NCI-H1105 (cell line): ENCODE measurements around the gene DDAH2.

Source experiments
- DNase-seq: peaks from one replicate; lab custom pipeline; 2025; lab: John Stamatoyannopoulos, UW

The DDAH2 gene, protein sequence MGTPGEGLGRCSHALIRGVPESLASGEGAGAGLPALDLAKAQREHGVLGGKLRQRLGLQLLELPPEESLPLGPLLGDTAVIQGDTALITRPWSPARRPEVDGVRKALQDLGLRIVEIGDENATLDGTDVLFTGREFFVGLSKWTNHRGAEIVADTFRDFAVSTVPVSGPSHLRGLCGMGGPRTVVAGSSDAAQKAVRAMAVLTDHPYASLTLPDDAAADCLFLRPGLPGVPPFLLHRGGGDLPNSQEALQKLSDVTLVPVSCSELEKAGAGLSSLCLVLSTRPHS

DNA sequence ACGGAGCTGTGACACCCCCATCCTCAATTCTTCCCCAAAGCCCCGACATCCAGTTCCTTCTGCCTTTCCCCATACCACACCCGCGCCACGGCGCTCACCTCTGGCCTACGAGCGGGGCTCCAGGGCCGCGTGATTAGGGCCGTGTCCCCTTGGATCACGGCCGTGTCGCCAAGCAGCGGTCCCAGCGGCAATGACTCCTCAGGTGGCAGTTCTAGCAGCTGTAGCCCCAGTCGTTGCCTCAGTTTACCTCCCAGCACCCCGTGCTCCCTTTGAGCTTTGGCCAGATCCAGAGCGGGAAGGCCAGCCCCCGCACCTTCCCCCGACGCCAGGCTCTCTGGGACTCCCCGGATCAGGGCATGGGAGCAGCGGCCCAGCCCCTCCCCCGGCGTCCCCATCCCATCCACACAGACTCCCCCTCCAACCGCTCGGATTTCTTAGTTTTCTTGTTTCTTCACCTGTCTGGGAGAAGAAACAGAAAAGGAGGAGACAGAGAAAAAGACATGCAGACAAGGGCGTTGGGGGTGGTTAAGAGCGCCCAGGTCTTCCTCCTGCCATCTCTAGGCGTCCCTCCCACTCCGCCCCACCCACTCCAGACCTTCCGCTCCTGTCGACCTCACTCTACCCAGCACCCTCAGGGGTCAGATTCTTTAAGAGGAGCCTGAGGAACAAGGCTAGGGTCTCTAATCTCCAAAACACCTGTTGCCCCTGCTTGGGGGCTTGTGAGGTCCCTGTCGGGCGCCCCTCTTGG, at the start of gene DDAH2:
DDAH2 (minus strand) TSS at position 533 of the 748 bp plus-strand sequence; CDS start at position 395, 138 bp downstream.
- no peak for DNase-seq

GRCh38 chr6:31778193-31778592, 49.1 kb upstream of the DDAH2 start:
- DNase-seq = no peak

DNA sequence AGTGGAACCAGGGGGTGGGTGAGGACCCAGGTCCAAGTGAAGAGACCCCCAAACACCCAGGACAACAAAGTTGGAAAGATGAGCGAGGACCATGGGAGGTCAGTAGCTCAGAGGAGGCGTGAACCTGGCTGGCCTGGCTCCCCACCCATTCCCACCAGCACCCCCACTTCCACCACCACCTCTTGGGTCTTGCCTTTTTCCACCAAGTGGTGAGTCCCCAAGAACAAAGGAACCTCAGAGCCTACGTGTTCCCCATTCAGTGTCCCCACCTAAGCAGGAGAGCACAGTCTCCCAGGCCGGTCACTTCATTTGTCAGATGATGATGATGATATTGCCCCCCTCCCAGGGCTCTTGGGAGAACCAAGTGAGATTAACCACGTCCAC, 48.6 kb upstream of the DDAH2 start:
- no peak for DNase-seq

DNA sequence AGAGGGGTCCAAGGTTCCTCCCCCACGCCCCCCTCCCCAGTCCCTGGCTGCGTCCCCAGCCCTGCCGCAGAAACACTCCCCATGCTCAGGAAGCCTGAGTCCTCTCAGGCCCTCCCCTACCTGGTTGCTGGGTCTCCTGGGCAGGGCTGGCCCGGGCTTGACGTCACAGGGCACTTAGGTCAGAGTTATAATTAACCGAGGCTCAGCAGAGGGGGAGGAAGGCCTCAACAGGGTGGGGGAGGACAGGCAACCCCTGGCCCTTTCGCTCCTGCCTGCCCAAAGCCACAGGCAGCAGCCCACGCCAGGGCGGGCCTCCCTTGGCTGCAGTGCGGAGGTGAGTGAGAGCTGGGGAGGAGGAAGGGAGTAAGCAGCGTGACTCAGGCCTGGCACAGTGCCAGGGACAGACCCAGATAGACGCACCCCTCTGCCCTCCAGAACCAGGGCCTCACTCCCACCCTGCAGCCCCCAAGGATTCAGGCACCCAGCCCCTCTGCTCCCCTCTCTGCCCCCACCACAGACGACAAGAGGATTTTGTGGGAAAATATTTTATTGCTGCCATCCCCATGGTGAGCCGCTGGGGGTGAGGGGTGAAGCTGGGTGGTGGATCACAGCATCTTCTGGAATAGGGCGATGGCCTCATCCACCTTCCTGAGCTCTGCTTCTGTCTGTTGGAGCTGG, 48.0 kb upstream of the DDAH2 start, which contains the start of gene VWA7:
VWA7 (minus strand) TSS at position 340 of the 678 bp plus-strand sequence. CDS start 549 bp downstream, outside the sequence.
- peak; percentile 72 for DNase-seq

DNA sequence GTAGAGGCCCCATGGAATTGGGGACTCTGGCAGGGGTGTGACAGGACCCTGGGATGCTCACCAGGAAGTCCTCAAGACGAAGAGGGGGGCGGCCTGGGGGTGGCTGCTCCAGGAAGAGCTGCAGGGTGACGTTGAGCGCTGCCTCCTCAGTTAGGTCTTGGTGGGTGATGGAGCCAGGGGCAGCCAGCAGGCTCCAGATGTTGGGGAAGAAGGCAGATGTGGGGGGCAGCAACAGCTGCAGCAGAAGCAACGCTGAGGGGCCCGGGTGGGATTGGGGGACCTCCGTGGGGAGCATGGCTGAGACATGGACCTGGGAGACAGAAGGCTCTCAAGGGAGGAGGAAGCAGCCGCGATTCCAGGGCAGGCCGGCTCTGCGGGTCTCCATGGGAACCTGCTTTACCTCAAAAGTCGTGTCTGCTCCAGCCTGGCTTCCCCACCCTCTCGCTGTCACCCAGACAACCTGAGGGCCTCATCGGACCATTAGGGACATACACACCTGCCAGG, 47.4 kb upstream of the DDAH2 start:
- no peak for DNase-seq

DNA sequence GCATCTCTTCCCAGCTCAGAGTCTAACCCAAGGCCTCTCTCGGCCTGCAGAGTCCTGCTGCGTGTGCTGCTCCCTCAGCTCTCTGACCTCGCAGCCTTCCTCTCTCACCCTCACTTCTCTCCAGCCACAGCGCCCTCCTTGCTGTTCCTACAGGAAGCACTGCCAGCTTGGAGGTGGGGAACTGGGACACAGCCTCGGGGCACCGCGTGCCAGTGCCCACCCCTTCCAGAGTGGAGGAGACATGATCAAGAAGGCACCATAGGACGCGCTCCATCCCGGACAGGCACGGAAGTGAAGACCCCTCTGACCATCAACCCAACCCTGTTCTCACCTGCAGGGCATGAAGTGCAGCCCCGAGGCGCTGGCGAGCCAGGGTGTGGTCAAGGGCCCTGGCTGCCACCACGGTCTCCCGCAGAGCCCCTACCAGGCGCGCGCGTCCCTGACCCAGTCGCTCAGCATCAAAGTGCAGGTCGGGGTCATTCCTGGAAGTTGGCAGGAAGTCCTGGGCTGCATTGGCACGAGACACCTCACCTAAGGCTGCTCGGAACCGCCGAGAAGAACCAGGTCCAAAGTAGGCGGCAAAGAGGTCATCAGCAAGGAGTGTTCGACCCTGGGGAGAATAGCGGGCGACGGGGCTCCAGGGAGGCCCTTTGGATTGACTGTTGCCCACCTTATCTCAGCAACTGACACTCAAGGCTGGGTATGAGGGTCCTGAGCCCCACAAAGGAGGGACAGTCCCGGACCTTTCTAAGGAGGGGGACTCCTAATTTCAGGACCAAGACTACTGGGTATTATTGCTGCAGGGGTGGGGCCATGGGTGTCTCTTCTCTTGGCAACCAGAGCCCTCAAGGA, 46.8 kb upstream of the DDAH2 start:
- DNase-seq = no peak

GRCh38 chr6:31775184-31775583, 46.1 kb upstream of the DDAH2 start:
- no peak for DNase-seq

- no peak for DNase-seq
Observed at GRCh38 chr6:31771992-31772358, 42.9 kb upstream of the DDAH2 start.

- DNase-seq = no peak
Observed at GRCh38 chr6:31770860-31771259, 41.8 kb upstream of the DDAH2 start.

GRCh38 chr6:31769684-31770371, 40.7 kb upstream of the DDAH2 start:
- peak; percentile 53 for DNase-seq

DNA sequence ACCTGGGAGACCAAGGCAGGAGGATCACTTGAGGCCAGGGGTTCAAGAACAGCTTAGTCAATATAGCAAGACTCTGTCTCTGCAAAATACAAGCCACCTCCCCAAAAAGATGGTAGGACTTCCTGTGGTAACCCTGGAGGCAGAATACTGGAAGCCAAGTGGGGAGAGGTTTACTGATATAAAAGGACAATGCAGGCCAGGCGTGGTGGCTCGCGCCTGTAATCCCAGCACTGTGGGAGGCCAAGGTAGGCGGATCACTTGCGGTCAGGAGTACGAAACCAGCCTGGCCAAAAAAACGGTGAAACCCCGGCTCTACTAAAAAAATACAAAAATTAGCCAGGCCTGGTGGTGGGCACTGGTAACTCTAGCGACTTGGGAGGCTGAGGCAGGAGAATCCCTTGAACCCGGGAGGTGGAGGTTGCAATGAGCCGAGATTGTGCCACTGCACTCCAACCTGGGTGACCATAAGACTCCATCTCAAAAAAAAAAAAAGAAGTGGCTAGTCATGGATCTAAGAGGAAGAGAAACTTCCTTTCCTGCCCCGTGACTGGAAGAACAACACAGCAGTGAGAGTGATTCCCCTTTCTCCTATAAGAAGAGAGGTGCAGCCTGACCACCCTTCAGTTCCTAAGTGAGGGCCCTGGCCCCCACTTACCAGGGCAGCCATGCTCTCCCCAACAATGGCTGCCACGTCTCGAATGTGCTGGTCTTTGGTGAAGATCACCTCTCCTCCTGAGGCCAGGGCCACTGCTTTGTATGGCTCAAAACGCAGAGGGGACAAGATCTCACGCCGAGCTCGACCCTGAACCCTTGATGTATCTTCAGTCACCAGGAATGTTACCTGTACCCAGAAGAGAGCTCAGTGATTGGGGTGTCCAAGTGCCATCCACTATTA, 39.5 kb upstream of the DDAH2 start:
- no peak for DNase-seq

DNA sequence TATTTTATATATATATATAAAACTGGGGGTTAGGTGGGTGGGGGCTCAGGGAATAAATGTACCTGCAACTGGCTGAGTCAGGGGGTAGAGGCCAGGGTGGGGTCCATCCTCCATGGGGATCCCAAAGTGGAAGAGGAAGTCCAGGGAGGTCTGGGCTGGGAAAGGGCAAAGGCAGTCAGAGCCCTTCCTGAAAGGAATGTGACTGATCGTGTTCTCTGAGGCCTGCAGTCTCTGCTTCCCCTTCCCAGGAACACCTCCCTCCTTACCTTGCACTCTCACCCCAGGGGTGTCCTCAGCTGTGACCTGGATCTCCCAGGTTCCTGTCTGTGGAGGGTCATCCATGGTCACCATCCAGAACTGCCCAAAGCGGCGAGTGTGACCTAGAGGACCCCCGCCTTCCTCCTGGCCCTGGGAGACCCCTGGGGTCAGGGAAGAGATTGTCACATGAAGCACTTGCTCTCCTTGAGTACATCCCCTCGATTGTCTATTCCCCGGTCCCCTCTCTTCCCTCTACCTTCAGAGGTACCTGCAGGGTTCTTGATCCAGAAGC, 38.1 kb upstream of the DDAH2 start:
- DNase-seq = no peak

DNA sequence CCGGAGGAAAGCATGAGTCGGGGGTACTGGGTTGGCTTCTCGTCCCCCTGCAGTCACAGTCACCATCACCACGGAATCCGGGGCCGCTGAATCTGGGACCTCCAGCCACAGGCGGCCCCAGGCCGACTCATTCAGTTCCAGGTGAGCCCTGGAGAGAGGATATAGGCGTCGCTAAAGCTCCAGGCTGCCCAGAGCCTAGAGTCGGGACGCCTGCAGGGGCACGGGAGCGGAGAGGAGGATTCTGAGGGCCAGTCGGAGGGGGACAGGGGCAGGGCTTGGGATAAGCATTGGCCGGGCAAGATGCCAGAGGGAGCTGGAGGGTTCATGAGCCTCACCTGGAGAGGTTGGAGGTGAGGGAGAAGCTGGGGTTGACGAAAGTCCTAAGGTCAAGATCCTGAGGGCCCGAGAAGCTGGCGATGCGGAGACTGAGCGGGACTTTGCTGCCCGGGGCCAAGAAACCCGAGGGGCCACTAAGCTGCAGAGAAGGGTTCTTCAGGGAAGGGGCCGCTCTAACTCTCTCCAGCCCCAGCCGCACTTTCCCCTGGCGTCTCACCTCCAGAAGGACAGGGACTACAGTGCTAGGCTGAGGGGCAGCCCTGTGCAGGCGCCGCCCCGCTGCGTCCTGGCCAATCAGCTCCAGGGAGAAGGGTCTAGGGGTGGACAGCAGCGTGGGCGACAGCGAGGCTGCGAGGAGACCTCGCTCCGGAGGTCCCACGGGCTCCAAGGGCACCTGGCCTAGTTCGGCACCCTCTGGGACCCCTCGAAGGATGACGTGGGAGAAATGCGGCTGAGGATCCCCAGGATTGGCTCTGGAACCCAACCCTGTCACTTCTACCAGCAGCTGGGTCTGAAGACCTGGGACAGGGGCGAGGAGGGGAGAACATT, 37.1 kb upstream of the DDAH2 start:
- DNase-seq = no peak

DNA sequence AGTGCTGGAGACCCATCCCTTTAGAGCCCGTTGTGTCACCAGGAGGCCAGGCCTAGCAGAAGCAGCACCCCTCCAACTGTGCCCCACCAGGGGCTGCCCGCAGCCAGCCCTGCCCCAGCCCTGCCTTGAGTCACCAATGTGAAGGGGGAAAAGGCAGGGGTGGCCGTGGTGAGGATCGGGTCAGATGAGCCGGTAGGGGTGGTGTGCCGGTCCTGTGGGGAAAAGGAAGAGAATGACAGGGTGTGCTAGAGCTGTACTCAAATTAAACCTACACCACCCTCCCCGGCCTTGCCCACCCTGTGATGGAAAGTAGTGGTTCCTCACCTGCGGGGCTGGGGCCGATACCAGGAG, 36.4 kb upstream of the DDAH2 start:
- DNase-seq = no peak

- DNase-seq = no peak
Observed at GRCh38 chr6:31764198-31764597, 35.1 kb upstream of the DDAH2 start.

DNA sequence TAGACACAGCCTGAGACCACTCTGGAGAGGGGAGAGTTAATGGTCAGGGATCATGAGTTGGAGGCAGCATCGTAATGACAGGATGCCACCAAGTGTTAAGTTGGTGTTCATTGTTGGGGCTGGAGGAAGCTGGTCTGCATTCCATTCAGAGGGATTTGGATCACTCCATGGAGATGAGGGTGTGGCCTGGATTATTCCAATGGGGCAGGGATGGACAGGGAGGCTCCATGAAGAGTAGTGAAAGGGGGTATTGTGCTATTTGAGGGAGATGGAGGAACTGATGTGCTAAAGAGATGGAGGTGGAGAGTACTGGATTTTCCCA, 34.5 kb upstream of the DDAH2 start:
- no peak for DNase-seq

DNA sequence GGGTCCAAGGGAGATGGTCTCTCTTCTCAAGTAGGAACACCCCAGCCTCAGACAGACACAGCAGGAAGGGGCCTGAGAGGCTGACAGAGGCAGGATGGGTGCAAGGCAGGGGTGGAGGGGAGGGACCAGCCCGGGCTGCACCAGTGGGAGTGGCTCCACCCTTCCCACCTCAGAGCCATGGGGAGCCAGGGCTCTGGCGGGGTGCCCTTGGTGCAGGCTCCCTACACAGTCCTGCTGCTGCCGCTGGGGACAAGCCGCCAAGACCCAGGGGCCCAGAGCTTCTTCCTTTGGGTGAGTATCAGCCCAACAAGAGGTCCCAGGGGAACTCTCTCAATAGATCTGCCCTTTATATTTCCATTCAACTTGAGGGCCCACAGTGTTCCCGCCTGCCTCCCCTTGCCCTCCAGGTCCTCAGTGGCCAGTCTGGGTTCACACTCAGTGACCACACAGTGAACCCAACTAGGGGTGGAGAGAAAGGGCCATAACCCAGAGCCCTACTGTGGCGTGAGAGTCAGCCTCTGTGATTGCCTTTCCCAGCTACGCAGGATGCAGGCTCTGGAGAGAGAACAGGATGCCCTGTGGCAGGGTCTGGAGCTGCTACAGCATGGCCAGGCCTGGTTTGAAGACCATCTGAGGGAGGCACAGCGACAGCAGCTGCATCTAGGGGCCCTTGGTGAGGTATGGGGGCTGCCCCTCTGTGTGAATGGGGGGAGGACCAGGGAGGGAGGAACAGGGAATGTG, 33.9 kb upstream of the DDAH2 start:
- DNase-seq = no peak

DNA sequence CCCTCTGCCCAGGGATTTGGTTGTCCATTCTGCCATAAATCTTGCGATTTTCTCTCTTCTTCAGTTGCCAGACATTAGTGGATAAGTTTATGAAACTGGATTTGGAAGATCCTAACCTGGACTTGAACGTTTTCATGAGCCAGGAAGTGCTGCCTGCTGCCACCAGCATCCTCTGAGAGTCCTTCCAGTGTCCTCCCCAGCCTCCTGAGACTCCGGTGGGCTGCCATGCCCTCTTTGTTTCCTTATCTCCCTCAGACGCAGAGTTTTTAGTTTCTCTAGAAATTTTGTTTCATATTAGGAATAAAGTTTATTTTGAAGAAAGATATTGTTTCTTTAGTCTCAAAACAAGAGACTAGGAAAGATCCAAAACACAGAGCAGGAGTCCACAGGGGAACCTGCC, 33.3 kb upstream of the DDAH2 start, which contains the start of gene SAPCD1:
SAPCD1 (plus strand) TSS at position 301 of the 400 bp plus-strand sequence. CDS start 399 bp downstream, outside the sequence.
- no peak for DNase-seq
